Measurements from ENCODE around the gene FANCM.

FANCM gene

GRCh38 chr14:45135659-45136395 is at the start of gene FANCM:
Gene FANCM (plus strand): TSS chr14:45135930. CDS start chr14:45136032, 102 bp downstream.
- H3K4me3 ChIP-seq (replicated peaks; ENCODE audit: low read depth, low read length), result peak within 1 kb of the TSS; percentile 87
- H3K27me3 ChIP-seq (replicated peaks; ENCODE audit: control insufficient read depth, insufficient read depth, low read length), result no peaks in the 10 kb centered on the region

GRCh38 chr14:45089813-45090212 is 45.9 kb upstream of the FANCM start:
- TF ChIP-seq CTCF (IDR thresholded peaks at IDR 0.05; ENCODE audit: insufficient read depth, low read length, poor library complexity, severe bottlenecking), result no peak
- no peaks in the 10 kb centered on the region; the same call in none of the 2 replicates for H3K36me3 ChIP-seq (ENCODE audit: control insufficient read depth, insufficient read depth, low read length)
- H3K27me3 ChIP-seq (replicated peaks; ENCODE audit: control insufficient read depth, insufficient read depth, low read length), result no peaks in the 10 kb centered on the region
- peak; percentile 23 for DNase-seq (ENCODE audit: extremely low read depth, insufficient read length)
- H3K4me3 ChIP-seq (replicated peaks; ENCODE audit: low read depth, low read length), result no peak overlapping the region

More at GRCh38 chr14:45135659-45136395, at the start of gene FANCM:
- peak; percentile 84 for DNase-seq (ENCODE audit: extremely low read depth, insufficient read length)
- no peaks in the 10 kb centered on the region for H3K36me3 ChIP-seq (ENCODE audit: control insufficient read depth, insufficient read depth, low read length)
- TF ChIP-seq CTCF (IDR thresholded peaks at IDR 0.05; ENCODE audit: insufficient read depth, low read length, poor library complexity, severe bottlenecking), result no peak

GRCh38 chr14:45091710-45092109 is 44.0 kb upstream of the FANCM start:
- Histone ChIP-seq H3K27me3 (replicated peaks; ENCODE audit: control insufficient read depth, insufficient read depth, low read length) (no peaks in the 10 kb centered on the region), H3K4me3 (replicated peaks; ENCODE audit: low read depth, low read length) (no peak overlapping the region), H3K36me3 (ENCODE audit: control insufficient read depth, insufficient read depth, low read length) (peaks cover 3% of the 10 kb centered on the region)
- DNase-seq (ENCODE audit: extremely low read depth, insufficient read length), result no peak
- no peak for TF ChIP-seq CTCF (IDR thresholded peaks at IDR 0.05; ENCODE audit: insufficient read depth, low read length, poor library complexity, severe bottlenecking)

- no peak for DNase-seq (ENCODE audit: extremely low read depth, insufficient read length)
- no peak for TF ChIP-seq CTCF (IDR thresholded peaks at IDR 0.05; ENCODE audit: insufficient read depth, low read length, poor library complexity, severe bottlenecking)
- H3K36me3 ChIP-seq (ENCODE audit: control insufficient read depth, insufficient read depth, low read length), result peaks cover 3% of the 10 kb centered on the region
- no peak overlapping the region for H3K4me3 ChIP-seq (replicated peaks; ENCODE audit: low read depth, low read length)
- H3K27me3 ChIP-seq (replicated peaks; ENCODE audit: control insufficient read depth, insufficient read depth, low read length), result no peaks in the 10 kb centered on the region
These were observed 41.5 kb upstream of the FANCM start for GRCh38 chr14:45094275-45094674.

GRCh38 chr14:45095143-45095542 is 40.6 kb upstream of the FANCM start:
- TF ChIP-seq CTCF (IDR thresholded peaks at IDR 0.05; ENCODE audit: insufficient read depth, low read length, poor library complexity, severe bottlenecking), result no peak
- H3K36me3 ChIP-seq (ENCODE audit: control insufficient read depth, insufficient read depth, low read length), result peaks cover 3% of the 10 kb centered on the region
- no peak for DNase-seq (ENCODE audit: extremely low read depth, insufficient read length)
- H3K4me3 ChIP-seq (replicated peaks; ENCODE audit: low read depth, low read length), result no peak overlapping the region
- H3K27me3 ChIP-seq (replicated peaks; ENCODE audit: control insufficient read depth, insufficient read depth, low read length), result no peaks in the 10 kb centered on the region
